ENCODE data around the gene SPTBN1. TPM values are rescaled to one million over a fixed set of nuclear protein-coding genes. Genes with fewer than 3 reads are reported as not detected.

Gene SPTBN1
- total RNA-seq, 4 donors from 2014 or later = 132 to 239 (median 195) TPM

- TF ChIP-seq POLR2A (IDR thresholded peaks at IDR 0.05) (no peak), CTCF (IDR thresholded peaks at IDR 0.05) (no peak)
- DNase-seq (ENCODE audit: low spot score in 2 of 2) = no peak
These were observed 192.1 kb downstream of the SPTBN1 start for GRCh38 chr2:54648256-54648655.

GRCh38 chr2:54649191-54649590 lies 193.1 kb downstream of the SPTBN1 start:
- TF ChIP-seq POLR2A (IDR thresholded peaks at IDR 0.05) (no peak), CTCF (IDR thresholded peaks at IDR 0.05) (no peak)
- DNase-seq (ENCODE audit: low spot score in 2 of 2) = no peak
- intact Hi-C loops (cut with DNase I; ENCODE audit: low total_unique reads) = no loop called here
- 93 to 98% methylated on average over 4 of the region's 4 CpGs for WGBS, 2 donors
- H3K4me3 ChIP-seq (ENCODE audit: low read depth, poor library complexity, severe bottlenecking) = no peak overlapping the region

More at GRCh38 chr2:54648256-54648655, 192.1 kb downstream of the SPTBN1 start:
- H3K4me3 ChIP-seq (ENCODE audit: low read depth, poor library complexity, severe bottlenecking) = no peak overlapping the region
- WGBS, 2 donors = 93 to 98% methylated on average over 3 of the region's 3 CpGs
- intact Hi-C loops (cut with DNase I; ENCODE audit: low total_unique reads) = no loop called here

DNA sequence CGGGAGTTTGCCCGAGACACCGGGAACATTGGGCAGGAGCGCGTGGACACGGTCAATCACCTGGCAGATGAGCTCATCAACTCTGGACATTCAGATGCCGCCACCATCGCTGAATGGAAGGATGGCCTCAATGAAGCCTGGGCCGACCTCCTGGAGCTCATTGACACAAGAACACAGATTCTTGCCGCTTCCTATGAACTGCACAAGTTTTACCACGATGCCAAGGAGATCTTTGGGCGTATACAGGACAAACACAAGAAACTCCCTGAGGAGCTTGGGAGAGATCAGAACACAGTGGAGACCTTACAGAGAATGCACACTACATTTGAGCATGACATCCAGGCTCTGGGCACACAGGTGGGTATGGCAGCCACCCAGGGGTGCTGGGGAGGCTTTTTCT lies 193.5 kb downstream of the SPTBN1 start:
- no peak overlapping the region for H3K4me3 ChIP-seq (ENCODE audit: low read depth, poor library complexity, severe bottlenecking)
- intact Hi-C loops (cut with DNase I; ENCODE audit: low total_unique reads) = no loop called here
- no peak for TF ChIP-seq POLR2A (IDR thresholded peaks at IDR 0.05)
- TF ChIP-seq CTCF (IDR thresholded peaks at IDR 0.05) = no peak
- WGBS, 2 donors = 91 to 97% methylated on average over 12 of the region's 12 CpGs
- no peak for DNase-seq (ENCODE audit: low spot score in 2 of 2)

DNA sequence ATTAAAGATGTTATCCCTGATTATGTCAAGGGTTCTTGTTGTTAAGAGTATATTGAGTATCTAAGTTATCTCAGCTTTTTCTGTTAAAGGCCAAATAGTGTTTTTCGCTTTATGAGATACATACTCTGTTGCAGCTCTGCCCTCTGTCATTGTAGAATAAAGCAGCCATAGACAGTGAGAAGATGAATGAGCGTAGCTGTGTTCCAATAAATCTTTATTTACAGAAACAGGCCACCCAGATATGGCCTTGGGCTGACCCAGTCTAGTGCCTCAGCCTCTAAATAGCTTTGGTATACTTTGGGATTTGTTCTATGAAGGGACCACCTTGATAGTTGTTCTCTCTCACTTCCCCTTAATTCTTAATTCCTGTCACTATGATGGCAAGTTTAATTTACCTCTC lies 194.5 kb downstream of the SPTBN1 start:
- DNase-seq (ENCODE audit: low spot score in 2 of 2) = no peak
- no peak overlapping the region for H3K4me3 ChIP-seq (ENCODE audit: low read depth, poor library complexity, severe bottlenecking)
- intact Hi-C loops (cut with DNase I; ENCODE audit: low total_unique reads) = no loop called here
- WGBS, 2 donors = 97 to 100% methylated on average over 2 of the region's 2 CpGs
- TF ChIP-seq CTCF (IDR thresholded peaks at IDR 0.05) = no peak
- TF ChIP-seq POLR2A (IDR thresholded peaks at IDR 0.05) = no peak

DNA sequence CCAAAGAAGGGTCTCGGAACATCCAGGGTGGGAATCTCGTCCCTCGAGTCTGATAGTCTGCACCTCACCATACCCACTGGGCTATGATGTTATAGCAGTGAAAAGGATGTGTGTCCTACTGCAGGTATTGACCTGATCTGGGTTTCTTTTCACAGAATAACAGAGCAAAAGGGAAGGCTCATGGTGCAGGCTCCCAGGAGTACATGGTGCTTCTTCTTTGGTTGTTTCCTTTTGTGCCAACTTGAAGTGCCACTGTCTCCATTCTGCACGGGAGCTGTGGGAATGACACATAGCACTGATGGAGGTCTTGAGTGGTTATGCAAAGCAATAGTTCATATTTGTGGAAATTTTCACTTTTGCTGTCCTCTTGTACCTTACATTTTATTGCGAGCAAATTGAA lies 195.2 kb downstream of the SPTBN1 start:
- 90 to 91% methylated on average over 5 of the region's 5 CpGs for WGBS, 2 donors
- intact Hi-C loops (cut with DNase I; ENCODE audit: low total_unique reads) = no loop called here
- DNase-seq (ENCODE audit: low spot score in 2 of 2) = no peak
- TF ChIP-seq POLR2A (IDR thresholded peaks at IDR 0.05) = no peak
- no peak for TF ChIP-seq CTCF (IDR thresholded peaks at IDR 0.05)
- H3K4me3 ChIP-seq (ENCODE audit: low read depth, poor library complexity, severe bottlenecking) = no peak overlapping the region

DNA sequence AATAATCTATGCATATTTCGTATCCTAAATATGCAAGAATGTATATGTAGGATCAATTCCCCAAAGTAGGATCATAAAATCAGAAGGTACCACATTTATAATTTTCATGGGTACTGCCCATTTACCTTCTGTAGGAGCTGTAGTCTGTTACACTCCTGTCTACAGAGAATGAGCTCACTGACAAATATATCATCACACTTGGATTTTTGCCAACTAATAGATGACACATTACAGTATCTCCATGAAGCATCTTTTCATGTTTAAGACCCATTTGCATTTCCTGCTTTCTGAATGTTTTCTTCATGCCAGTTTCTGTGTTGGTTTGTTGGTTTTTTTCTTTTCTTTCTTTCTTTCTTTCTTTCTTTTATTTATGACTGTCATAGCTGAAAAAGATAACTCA lies 196.4 kb downstream of the SPTBN1 start:
- intact Hi-C loops (cut with DNase I; ENCODE audit: low total_unique reads) = no loop called here
- no peak for DNase-seq (ENCODE audit: low spot score in 2 of 2)
- no peak overlapping the region for H3K4me3 ChIP-seq (ENCODE audit: low read depth, poor library complexity, severe bottlenecking)
- no peak for TF ChIP-seq CTCF (IDR thresholded peaks at IDR 0.05)
- no peak for TF ChIP-seq POLR2A (IDR thresholded peaks at IDR 0.05)
- 89 to 100% methylated on average over 1 of the region's 1 CpG for WGBS, 2 donors
